GM19025 (cell line): ENCODE measurements around the gene TBC1D3.
"Not testable (repeated sequence)": the region's sequence is repeated elsewhere in the genome, so short reads cannot be mapped to it uniquely, and the experiment has no call there.

Experiments
- ATAC-seq: cut with Tn5 transposase; IDR thresholded peaks from one replicate; pipeline ENCODE4 v1.9.1; 2021; ENCODE audit warnings: mild to moderate bottlenecking, low read depth, moderate library complexity; ENCODE audit not compliant: unreplicated experiment

The TBC1D3 gene

GRCh38 chr17:38192455-38192854 is at the start of gene TBC1D3:
TSS of gene TBC1D3 (minus strand) at chr17:38192555. CDS start at chr17:38191029, 1,526 bp downstream.
- ATAC-seq: not testable (repeated sequence)

GRCh38 chr17:38232790-38233189 is 40.4 kb upstream of the TBC1D3 start:
- not testable (repeated sequence) for ATAC-seq

- not testable (repeated sequence) for ATAC-seq
Measured at GRCh38 chr17:38225844-38226495, 33.6 kb upstream of the TBC1D3 start.

GRCh38 chr17:38220867-38221266 is 28.5 kb upstream of the TBC1D3 start:
- not testable (repeated sequence) for ATAC-seq

- ATAC-seq: not testable (repeated sequence)
Measured at GRCh38 chr17:38200271-38200670, 7.9 kb upstream of the TBC1D3 start.

- not testable (repeated sequence) for ATAC-seq
Measured at GRCh38 chr17:38134860-38135259, 57.5 kb downstream of the TBC1D3 start.
